ENCODE results near the gene ARHGEF6.

GRCh38 chrX:136814847-136815750 is 34.4 kb upstream of the ARHGEF6 start:
- TF ChIP-seq, protein P1, sequence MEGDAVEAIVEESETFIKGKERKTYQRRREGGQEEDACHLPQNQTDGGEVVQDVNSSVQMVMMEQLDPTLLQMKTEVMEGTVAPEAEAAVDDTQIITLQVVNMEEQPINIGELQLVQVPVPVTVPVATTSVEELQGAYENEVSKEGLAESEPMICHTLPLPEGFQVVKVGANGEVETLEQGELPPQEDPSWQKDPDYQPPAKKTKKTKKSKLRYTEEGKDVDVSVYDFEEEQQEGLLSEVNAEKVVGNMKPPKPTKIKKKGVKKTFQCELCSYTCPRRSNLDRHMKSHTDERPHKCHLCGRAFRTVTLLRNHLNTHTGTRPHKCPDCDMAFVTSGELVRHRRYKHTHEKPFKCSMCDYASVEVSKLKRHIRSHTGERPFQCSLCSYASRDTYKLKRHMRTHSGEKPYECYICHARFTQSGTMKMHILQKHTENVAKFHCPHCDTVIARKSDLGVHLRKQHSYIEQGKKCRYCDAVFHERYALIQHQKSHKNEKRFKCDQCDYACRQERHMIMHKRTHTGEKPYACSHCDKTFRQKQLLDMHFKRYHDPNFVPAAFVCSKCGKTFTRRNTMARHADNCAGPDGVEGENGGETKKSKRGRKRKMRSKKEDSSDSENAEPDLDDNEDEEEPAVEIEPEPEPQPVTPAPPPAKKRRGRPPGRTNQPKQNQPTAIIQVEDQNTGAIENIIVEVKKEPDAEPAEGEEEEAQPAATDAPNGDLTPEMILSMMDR (IDR thresholded peaks at IDR 0.05): no peak
- no peak for TF ChIP-seq POLR2A (IDR thresholded peaks at IDR 0.05)

All from Peyer's patch (tissue), 4 donors.